K562 (cell line): ENCODE data around the gene OSBPL10. TPM values are rescaled to one million over a fixed set of nuclear protein-coding genes. Genes with fewer than 3 reads are reported as not detected.

ENCODE experiments used
- GTF2A2 ChIP-seq: IDR thresholded peaks from 2 replicates; pipeline ENCODE4 v1.6.1; 2016; ENCODE audit warnings: mild to moderate bottlenecking, missing genetic modification characterization, missing compliant biosample characterization
- STAT5B ChIP-seq: fragments of 250-450 bp; sonication (Bioruptor Pico); IDR thresholded peaks from 2 replicates; pipeline ENCODE4 v1.8.0; 2021; ENCODE audit warnings: mild to moderate bottlenecking, inconsistent platforms
- ZBTB33 ChIP-seq: sonication (generic); formaldehyde crosslinking; IDR thresholded peaks from 2 replicates; pipeline ENCODE4 v1.8.1; 2023; ENCODE audit warnings: mild to moderate bottlenecking, missing genetic modification reagents
- polyA plus RNA-seq, 8 experiments: library from polyadenylated mRNA; depleted of rRNA in 4 of 8; stranded (reverse) in 5 of 8; unstranded in 3 of 8; fragments of >200 nt; fragmentation: Nextera tagmentation in 2 of 8; fragmentation: Illumina TruSeq in 1 of 8; extraction: Ambion mirVana in 2 of 8; extraction: Trizol in 1 of 8; gene quantifications; 2 replicates each; pipeline versions ENCODE4 v1.2.1 to v1.2.3, GENCODE V29; 2011 to 2014; ENCODE audit warnings: inconsistent platforms in 1 of 8, missing spikeins in 1 of 8
- total RNA-seq, 7 experiments: library from RNA; depleted of rRNA in 6 of 7; stranded (reverse); fragments of >200 nt in 6 of 7; fragmentation: Illumina TruSeq in 2 of 7; extraction: Trizol in 2 of 7; gene quantifications; 2 replicates each; pipeline versions ENCODE4 v1.2.1 to v1.2.3, GENCODE V29; 2011 to 2021; ENCODE audit warnings: low replicate concordance in 1 of 7
- TF ChIP-seq, protein P1 (sequence below): fragments of 150-350 bp; IDR thresholded peaks from 2 replicates; pipeline ENCODE4 v1.6.1; 2014; ENCODE audit warnings: low read depth, mild to moderate bottlenecking, low read length, borderline replicate concordance

OSBPL10 gene
- total and polyA plus RNA-seq, 9 of the 15 experiments (the other 6 are each of a cell fraction or from before 2014, with no cell fraction given), result 0.03 to 0.19 (median 0.14) TPM; not detected in 2

GRCh38 chr3:31909455-31909854 is 71.6 kb downstream of the OSBPL10 start (continued):
- TF ChIP-seq GTF2A2 (tag), result no peak
- TF ChIP-seq, protein P1, sequence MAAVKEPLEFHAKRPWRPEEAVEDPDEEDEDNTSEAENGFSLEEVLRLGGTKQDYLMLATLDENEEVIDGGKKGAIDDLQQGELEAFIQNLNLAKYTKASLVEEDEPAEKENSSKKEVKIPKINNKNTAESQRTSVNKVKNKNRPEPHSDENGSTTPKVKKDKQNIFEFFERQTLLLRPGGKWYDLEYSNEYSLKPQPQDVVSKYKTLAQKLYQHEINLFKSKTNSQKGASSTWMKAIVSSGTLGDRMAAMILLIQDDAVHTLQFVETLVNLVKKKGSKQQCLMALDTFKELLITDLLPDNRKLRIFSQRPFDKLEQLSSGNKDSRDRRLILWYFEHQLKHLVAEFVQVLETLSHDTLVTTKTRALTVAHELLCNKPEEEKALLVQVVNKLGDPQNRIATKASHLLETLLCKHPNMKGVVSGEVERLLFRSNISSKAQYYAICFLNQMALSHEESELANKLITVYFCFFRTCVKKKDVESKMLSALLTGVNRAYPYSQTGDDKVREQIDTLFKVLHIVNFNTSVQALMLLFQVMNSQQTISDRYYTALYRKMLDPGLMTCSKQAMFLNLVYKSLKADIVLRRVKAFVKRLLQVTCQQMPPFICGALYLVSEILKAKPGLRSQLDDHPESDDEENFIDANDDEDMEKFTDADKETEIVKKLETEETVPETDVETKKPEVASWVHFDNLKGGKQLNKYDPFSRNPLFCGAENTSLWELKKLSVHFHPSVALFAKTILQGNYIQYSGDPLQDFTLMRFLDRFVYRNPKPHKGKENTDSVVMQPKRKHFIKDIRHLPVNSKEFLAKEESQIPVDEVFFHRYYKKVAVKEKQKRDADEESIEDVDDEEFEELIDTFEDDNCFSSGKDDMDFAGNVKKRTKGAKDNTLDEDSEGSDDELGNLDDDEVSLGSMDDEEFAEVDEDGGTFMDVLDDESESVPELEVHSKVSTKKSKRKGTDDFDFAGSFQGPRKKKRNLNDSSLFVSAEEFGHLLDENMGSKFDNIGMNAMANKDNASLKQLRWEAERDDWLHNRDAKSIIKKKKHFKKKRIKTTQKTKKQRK, result no peak
- TF ChIP-seq STAT5B (CRISPR knock-in tag), result no peak
- TF ChIP-seq ZBTB33 (CRISPR knock-in tag), result no peak
